Hematopoietic multipotent progenitor cell treated with erythropoietin and hydrocortisone succinate and interleukin-3 and kit ligand, for 4 days (in vitro differentiated cells): Measurements from ENCODE around the gene ZBED2.
A peak's percentile ranks its signal among the peaks of the same experiment; 100 is the strongest.
"Not testable (repeated sequence)": the region's sequence is repeated elsewhere in the genome, so short reads cannot be mapped to it uniquely, and the experiment has no call there.

Experiments used
- DNase-seq: peaks from one replicate; pipeline ENCODE4 v3.0.0-alpha.2; 2015

The ZBED2 gene

DNA sequence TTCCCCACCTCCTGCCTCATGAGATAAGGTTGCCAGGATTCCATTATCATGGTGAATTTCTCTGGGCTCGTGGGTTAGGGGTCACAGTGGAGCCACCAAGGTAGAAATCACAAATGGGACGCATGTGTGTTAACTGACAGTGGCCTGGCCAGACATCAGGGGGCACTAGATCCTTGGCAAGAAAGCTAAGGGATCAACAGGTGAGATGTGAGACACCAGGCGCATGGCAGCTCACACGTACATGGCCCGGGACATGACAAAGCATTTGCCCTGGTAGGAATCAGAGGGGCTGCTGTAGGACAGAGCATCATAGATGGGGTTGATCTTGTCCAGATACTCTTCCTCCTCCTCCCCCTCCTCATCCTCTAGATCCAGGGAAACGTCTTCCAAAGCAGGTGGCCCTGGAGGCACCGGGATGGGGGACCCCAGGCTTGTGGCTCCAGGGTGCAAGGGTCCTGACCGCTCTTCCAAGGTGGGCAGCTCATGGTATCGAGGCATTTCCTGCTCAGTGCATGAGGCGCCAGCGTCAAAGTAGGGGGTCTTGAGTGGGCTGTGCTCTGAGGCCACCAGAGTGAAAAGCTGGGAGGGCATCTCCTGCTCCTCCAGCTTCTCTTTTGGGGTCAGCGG lies 24.6 kb downstream of the ZBED2 start:
- no peak for DNase-seq

GRCh38 chr3:111568911-111569310 lies 26.2 kb downstream of the ZBED2 start:
- no peak for DNase-seq

GRCh38 chr3:111568355-111568754 lies 26.8 kb downstream of the ZBED2 start:
- DNase-seq = no peak

DNA sequence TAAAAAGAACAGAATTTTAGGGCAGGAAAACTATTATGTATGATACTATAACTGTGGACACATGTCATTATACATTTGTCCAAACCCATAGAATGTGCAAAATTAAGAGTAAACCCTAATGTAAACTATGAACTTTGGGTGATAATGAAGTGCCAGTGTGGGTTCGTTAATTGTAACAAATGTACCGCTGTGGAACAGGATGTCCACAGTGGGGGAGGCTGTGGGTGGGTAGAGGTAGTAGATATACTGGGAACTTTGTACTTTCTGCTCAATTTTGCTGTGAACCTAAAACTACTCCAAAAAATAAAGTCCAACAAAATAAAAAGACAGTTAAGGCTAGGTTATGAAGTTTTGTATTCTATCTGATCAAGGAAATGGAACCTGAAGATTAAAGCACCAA lies 28.3 kb downstream of the ZBED2 start:
- DNase-seq = no peak

DNA sequence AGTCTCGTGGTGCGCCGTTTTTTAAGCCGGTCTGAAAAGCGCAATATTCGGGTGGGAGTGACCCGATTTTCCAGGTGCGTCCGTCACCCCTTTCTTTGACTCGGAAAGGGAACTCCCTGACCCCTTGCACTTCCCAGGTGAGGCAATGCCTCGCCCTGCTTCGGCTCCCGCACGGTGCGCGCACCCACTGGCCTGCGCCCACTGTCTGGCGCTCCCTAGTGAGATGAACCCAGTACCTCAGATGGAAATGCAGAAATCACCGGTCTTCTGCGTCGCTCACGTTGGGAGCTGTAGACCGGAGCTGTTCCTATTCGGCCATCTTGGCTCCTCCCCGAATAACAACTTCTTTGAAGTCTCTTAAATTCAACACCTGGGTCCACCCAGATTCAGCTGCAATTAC lies 33.2 kb downstream of the ZBED2 start:
- not testable (repeated sequence) for DNase-seq

DNA sequence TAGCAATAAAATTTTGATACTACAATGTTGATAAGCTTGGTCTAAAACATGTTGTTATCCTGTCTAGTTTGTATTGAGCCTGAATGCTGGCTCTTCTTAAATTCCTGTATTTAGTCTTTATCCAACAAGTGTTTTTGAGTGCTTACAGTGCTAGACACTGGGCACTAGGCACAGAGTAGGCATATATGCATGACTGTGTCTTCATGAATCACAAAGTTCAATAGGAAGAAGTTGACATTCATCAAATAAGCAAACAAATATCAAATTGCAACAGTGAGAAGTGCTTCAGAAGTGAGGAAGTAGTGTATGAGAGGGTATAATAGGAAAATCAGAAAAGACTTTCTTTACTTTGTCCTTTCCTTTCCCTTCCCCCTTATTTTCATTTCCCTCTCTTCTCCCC lies 46.4 kb downstream of the ZBED2 start:
- DNase-seq = no peak

DNA sequence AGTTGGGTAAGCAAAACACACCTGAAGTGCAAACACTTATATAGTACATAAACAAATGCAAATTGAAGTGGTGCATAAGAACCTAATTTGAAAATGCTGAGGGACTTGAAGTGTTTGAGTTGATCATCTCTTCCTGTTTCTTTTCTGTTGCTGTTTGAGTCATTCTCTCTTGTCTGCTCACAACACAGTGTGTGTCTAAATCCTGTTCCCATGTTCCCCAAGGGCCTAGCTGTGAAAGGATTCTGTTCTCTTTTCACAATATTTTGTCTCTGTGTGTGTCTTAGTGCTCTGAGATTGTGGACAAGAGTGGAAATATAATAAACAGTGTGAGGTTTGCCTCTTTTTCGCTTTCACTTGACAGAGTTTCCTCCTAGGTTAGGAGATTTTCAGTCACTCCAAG lies 47.1 kb downstream of the ZBED2 start:
- peak; percentile 51 for DNase-seq

- DNase-seq = peak; percentile 89
Measured at GRCh38 chr3:111547631-111548030, 47.5 kb downstream of the ZBED2 start.

- DNase-seq = peak; percentile 39
Measured at GRCh38 chr3:111545349-111545748, 49.8 kb downstream of the ZBED2 start.
